HPDE6-E6E7 (cell line): ENCODE results near the gene RHOBTB3.
"Not testable (repeated sequence)": the region's sequence is repeated elsewhere in the genome, so short reads cannot be mapped to it uniquely, and the experiment has no call there.

Source experiments
- DNase-seq: peaks from one replicate; pipeline ENCODE4 v3.0.0; 2011; ENCODE audit warnings: missing footprints; ENCODE audit errors: extremely low spot score

Gene RHOBTB3

DNA sequence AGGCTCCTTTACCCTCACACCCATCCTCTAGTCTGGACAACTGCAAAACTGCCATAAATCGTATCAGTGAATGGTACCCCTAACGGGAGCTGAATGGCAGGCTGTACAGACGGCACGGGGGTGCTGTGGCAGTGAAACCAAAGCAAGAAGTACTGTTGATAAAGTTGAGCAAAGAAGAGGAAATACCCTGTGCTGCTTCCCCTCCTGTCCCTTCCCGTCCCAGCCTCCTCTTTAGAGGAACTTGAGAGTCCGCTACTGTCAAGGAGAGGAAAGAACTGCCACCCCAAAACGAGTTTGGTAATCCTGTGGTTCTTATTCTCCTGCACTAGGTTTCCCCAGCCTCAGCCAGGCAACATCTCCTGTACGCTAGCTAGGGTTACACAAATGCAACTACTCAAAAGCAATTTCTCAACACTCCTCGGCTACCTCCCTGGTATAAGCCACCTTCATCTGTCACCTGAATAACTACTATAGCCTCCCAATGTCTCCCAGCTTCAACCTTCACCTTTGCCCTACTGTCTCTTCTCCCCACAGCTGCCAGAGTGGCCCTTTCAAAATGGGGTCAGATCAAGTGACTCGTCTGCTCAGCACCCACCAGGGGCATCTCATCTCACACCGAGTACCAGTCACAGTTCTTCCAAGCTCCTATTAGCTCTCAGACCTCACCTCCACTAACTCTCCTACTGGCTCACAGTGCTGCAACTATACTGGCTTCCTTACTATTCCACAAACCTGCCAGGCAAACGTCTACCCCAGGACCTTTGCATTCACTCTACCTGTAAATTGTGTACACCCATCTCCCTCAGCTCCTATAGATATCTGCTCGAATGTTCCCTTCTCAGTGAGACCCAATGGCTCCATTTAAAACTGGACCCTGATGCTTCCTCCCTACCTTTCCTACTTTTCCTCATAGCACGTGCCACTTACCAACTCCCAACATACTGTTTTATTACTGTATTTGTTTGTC, 87.3 kb downstream of the RHOBTB3 start:
- no peak for DNase-seq

DNA sequence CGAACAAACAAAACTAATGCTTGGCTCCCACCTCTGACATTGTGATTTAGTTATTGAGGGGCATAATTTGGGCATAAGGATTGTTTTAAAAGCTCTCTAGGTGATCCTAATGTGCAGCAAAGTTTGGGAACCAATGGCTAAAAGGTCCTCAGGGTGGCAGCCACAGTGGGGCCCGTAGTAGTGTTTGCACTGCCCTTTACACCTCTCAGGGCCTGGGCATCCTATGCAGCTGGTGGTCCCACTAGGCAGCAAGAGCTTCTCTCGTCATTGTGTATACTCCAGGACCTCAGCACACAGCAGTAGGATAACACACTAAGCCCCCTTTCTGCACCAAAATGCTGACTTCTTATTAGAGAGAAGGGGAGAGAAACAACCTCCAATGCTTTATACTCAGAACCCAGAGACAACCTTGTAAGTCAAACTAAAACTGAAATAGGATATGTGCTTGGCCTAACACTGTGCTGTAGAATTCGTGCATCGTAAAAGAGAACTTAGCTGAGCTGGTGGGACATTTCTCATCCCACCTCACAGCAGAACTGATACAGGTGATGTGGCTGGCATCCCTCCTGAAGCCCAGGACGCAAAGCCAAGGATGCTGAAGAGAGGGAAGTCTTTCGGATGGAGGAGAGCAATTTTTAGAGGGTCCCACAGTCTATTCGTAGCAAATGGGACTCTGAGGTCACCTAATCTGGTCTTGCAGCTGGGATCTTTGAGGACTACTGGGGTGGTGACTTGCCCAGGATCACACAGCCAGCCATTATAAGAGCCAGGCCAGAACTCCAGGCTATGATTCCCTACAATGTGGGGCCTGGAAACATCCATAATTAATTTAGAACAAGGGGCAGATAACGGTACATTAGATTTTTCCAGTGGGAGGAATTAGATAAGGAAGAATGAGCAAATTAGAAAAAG, 90.2 kb downstream of the RHOBTB3 start:
- DNase-seq, result no peak

DNA sequence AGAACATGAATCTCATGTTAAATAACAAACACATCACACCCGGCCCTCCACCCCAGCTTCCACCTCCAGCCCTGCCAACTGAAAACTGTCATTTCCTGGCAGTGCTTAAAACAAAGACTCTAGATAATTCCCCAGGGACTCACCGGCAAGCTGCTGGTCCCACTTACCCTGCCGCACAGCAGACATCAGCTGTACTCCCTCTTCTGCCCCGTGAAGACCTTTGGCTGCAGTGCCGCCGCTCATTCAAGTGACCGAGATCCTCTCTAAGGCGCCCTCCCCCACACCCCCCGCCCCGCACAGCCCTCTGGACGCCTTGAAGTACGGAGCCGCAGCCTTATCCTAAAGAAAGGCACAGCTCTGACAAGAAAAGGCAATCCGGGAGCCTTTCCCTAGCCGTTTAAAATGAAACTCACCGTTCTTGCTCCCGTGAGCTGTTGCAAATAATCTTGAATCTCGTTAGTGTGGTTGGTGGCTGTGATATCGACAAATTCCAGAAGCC, 91.0 kb downstream of the RHOBTB3 start:
- DNase-seq, result no peak

DNA sequence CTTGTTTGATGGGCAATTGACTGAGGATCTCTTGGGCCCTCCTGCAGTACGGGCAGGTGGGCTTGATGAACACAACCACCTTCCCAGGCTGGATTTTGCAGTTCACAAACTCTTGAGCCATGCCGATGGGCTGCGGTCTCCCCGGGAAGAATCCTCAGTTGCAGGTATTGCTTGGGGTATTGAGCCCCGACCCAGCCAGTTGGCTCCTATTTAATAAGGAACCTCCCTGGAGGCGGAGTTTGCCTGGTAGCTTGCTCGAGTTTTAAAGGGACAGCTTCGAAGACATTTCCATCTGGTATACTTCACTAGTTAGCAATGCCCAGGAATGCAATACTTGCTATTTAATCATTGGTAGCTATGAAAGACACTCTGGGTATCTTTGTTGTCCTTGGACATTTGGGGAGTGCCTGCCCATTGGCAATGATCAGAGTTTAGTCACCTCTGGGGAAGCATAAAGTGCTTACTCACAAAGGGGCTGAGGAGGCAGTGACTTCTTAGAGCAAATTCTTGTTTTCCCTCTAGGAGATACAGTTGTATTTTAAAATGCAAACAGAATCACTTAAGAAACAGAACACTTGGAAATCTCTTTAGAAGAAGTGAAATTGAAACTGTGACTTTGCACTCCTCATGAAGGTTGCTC, 91.5 kb downstream of the RHOBTB3 start, which contains the start of gene GLRX:
Gene GLRX, minus strand, starts transcription at position 185 of the 640 bp plus-strand sequence. Its CDS starts 64 bp downstream, at position 121.
- DNase-seq, result peak; percentile 86

DNA sequence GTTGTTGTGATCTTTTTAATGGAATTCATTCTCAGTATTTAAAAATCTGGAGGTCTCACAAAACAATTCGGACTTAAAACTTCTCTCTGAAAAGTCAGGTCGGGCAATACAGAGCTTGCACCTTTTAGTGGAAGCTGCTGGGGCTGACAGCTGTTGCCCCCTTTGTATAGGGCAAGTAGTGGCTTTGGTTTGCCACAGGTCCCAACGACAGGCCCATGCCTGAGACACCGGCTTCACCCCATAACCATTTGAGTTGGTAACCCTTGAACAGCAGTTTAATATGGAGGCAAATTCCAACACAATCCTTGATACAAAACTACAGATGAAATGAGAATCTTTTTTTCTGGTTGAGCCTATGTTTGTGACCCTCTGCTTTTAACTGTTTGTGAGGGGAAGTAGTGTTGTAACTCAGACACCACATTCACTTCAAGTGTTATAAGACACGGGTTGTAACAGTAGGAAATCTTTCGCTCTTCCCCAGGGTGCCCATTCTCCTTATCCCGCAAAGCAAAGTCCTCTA, 92.1 kb downstream of the RHOBTB3 start:
- DNase-seq, result no peak

DNA sequence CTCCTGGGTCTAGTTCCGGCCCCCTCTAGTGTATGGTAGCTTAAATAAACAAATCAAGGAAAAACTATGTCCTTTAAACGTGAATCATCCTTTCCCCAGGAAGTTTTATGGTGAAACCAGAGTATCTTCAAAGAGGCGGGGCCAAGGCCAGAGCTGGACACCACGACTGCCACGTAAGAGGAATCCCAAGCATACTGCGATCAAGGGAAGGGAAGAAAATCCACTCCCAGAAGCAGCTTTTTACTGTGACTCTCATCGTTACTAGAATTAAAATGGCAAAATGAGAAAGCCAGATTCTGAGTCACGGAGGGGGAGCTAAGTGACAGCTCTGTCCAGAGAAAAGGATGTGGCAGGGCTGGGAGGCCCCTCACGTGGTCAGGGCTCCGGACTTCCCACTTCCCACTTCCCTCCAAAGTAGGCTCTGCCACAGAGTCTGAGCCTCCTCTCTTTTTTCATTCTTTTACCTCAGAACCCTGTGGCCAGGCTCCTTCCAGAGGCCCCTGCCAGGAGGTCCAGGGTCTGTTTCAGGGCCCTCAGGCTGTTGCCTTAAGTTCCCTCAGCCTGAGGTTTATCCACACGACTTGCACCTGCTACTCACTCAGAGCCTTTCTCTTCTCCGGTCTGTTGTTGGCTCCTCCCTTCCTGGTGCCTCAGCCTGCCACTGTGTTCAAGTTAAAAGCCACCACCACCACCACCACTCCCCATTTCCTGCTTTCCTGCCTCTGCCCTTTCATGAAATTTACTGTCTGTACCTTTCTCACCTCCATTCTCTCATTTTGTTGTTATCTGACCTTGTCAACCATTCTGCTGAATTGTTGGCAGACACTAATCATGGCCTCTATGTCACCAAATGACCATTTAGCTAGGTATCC, 92.8 kb downstream of the RHOBTB3 start:
- peak; percentile 84 for DNase-seq

DNA sequence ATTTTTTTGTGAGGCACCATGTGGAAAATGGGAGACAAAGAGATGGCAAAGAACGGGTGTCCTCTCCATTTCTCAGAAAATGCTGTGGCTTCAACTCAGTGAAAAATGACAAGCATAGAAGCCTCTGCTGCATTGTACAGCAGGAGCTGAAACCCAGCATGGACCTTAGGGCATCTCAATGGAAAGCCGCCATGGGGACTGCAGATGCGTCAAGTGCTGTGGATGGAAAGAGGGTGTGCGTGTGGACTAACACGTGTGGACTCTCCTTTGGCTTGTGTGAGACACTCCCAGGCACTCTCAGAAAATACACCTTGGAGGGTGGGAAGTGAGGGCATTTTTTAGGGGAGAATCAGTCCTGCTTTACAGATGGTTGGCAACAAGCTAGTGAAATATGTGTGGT, 93.6 kb downstream of the RHOBTB3 start:
- DNase-seq, result no peak

DNA sequence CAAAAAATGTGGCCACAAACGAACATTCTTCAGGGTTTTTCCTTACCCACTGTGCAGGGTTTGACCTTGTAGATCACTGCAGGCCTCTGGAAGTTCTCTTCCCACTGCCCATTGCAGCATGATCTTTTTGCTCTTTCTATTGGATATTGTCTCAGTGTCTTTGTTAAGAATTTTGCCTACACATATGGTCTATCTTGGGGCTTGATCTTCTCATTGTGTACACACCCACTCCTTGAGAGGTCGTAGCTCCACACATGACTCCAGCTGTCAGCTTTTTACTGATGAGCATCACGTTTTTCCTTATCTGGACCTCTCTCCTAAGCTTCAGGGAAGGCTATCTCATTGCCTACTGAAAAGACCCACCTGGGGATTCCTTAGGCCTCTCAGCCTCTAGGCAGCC, 94.4 kb downstream of the RHOBTB3 start:
- no peak for DNase-seq

DNA sequence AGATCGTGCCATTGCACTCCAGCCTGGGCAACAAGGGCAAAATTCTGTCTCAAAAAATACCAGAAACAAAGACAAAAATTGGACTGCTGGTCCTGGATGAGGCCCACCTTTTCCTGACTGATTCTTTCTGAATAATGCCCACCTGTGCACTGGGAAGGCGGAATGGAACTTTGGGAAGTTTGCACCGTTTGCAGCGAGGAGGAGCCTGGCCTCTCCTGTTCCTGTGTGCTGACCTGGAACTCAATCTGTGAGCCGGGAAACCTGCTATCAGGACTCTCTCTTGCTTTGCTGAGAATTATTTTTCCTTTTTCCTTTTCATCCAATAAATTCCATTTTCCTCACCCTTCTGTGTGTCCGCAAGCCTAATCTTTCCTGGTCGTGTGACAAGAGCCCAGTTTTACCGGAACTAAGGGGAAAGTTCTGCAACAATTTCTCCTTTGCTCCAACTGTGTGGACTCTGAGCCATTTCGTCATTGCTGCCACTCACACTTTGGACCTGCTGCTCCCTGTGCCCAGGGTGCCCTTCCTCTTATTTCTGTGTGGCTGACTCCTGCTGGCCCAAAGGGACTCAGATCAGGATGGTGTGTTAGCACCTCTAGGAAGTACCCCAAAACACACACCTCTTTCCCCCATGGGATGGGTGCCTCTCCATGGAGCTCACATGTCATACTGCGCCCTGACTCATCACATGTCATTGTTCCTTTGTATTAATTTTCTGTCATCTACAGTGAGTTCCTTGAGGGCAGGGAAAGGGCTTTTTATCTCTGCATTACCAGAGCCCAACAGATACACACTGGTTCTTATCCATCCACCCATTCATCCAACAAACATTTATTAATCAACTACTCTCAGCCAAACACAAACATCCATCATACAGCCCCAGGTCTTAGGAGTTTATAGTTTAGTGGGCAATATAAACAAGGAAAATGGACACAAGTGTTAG, 96.1 kb downstream of the RHOBTB3 start:
- no peak for DNase-seq

DNA sequence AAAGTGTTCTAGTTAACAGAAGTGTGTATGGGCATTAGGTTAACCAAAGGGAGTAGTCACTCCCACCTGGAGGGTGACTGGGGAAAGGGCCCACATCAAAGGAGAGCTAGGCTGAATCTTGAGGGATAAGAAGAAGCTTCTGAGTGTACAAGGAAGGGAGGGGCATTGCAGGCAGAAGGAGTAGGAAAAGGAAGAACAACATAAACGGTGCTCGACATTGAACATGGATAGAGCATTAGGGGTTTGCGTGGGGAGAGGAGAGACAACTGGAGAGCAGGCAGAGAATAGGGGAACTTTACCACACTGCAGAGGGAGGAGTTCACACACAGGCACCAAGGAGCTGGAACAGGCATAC, 96.7 kb downstream of the RHOBTB3 start:
- DNase-seq, result no peak

DNA sequence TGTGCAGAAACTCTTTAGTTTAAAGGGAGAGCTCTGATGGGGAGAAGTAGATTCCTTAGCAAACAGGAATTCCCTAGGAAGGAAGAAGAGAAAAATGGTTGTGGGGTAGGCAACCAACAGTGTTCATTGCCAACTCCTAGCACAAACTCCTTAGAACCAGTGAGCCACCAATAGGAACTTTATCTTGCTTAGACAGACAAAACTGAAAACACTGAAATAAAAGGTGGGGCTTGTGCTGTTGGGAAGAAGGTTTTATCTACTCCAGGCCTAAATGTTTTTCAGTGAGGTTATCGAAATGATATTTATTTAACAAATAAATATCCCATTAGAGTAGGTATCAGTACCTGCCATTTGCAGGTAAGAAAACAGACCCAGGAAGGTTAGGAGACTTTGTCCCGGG, 99.1 kb downstream of the RHOBTB3 start:
- DNase-seq, result no peak

DNA sequence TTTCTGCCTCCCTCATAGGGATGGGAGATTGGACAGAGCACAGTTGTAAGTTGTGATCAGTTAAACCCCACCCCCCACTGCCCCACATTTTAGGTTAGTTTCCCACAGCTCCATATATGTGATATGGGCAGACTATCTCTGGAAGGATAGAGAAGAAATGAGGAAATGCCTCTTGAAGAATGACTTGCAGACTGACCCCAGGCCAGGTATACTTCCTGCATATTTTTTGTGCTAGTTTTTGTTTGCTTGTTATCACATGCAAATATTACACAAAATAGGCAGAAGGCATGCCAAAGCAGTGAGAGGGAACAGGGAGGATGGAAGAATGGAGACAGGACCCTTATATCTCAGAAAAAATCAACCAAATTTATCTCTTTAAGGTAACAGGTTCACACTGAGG, 101.5 kb downstream of the RHOBTB3 start:
- peak; percentile 34 for DNase-seq

DNA sequence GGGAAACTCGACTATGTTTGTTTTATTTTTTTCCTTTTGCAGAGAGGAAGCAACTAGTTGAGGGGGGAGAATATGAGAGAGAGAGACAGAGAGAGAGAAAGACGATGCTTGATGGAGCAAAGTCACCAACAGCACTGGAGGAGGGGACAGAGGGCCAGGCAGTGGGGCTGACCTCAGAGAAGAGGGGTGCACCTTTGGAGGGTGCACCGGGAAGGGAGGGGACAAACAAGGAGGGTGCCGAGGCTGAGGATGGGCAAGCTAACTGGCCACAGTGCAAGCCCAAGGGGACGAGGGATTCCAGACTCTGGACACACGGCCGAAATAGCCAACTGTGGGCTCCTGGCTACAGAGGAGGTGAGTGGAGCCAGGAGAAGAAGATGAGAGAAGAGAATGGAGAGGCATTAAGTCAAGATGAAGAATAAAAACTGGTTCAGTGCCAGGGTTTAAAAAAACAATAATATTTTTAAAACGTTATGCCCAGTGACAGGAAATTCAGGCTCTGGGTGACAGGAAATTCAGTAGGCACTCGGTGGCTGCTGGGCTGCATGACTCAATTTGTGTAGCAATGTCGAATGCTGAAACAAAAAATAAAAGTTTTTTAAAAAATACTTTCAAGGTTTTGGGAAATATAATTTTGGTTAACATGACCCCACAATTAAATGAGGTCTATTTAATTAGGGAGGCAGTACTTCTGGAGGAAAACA, 104.7 kb downstream of the RHOBTB3 start:
- no peak for DNase-seq

DNA sequence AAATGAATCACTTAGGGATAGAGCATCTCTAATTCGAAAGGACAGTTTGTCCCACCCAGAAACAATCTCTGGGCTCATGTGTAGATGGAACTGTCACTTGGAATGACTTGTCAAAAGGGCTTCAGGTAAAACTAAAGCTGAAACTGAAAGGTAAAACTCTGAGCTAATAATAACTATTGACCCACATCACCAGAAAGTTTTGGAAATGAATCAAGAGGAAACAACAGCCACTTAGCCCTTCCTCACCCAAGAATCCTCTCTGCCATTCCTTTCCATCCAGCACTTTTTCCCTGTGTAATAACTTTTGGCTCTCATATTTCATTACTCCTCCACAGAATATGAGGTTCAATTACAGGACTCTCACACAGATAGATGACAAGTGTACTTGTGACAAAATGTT, 105.4 kb downstream of the RHOBTB3 start:
- no peak for DNase-seq

DNA sequence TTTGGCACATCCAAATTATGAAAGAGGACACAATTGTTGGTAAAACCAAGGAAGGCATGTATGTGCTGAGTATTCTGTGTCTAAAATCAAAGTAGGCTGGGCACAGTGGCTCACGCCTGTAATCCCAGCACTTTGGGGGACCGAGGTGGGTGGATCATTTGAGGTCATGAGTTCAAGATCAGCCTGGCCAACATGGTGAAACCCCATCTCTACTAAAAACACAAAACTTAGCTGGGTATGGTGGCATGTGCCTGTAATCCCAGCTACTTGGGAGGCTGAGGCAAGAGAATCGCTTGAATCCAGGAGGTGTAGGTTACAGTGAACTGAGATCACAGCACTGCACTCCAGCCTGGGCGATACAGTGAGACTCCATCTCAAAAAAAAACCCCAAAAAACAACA, 105.8 kb downstream of the RHOBTB3 start:
- not testable (repeated sequence) for DNase-seq

DNA sequence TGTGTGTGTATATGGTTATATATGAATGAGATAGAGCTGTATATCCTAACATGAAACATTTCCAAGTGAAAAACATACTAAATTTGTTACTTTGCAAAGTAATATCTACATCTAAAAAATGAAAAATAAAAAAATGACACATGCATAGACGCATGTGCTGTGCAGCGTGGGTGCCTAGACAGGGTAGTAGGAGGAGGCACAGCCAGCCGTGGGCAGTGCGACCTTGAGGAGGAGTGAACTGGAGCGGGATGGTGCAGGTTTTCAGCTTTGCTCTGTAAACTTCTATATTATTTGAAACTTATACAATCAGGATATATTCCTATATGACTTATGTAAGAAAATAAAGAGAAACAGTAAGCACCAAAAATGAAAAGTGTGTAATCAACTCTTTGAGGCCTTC, 106.4 kb downstream of the RHOBTB3 start:
- no peak for DNase-seq

DNA sequence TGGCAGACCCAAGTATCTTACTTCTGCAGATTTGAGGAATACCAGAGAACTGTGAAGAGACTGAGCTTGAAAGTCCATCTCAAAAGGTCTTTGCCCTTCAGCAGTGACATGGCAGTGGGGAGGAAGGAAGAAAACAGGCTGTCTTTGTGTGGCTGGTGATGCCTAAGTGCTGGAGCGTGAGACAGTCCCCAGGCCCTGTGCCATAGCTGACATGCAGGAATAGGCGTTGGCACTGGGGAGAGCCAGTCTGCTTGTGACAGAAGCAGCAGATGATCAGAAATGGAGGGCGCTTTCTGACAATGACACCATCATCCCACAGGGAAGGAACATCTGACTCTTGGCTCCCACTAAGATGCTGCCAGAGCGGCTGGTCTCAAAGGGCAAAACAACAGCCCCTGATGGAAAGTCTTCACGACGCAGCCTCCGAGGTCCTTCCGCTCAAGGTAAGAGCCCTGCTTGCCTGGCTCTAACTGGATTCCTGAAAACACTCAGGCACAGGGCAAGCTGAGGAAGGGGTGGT, 106.9 kb downstream of the RHOBTB3 start:
- DNase-seq, result no peak

DNA sequence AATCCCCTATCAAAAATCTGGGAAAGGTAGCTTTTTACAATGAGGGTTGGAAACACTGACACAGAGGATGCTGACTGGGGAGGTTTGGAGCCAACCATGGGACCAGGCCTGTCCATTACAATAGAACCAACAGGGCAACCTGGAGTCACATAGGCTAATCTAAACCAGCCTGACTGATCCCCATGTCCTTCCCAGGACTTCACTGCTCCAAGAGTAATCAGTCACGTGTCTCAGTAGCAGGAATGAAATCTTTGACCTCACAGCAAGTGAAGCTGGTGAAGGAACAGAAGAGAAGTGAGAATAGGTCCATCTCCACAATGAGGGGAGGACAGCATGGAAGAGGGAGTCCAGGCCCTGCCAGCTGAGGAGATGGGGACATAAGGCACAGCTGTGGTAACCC, 107.4 kb downstream of the RHOBTB3 start:
- DNase-seq, result no peak

DNA sequence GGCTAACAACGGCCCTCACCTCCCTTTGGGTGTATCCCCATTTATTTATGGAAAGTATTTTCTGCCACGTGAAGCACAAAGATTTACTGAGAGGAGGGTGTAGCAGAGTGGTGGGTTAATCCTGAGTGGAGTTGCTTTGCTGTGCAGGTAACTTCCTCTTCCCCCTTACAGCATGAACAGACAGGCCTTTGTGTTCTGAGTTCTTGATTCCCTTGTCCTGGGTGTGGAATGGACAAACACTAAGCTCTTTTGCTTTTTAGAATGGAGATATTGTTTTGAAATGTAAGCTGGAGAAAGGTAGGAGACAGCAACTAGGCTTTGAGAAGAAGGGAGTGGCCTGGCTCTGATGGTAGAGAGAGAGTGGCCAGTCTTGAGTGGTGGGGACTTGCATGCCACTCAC, 108.5 kb downstream of the RHOBTB3 start:
- DNase-seq, result no peak
